HS-5 (cell line): Measurements from ENCODE around the gene TEX10.

Experiments
- DNase-seq: peaks from one replicate; pipeline ENCODE4 v3.0.0-alpha.2; 2012; ENCODE audit warnings: low read depth

The TEX10 gene

GRCh38 chr9:100284247-100284646 lies 68.5 kb downstream of the TEX10 start:
- DNase-seq: no peak

DNA sequence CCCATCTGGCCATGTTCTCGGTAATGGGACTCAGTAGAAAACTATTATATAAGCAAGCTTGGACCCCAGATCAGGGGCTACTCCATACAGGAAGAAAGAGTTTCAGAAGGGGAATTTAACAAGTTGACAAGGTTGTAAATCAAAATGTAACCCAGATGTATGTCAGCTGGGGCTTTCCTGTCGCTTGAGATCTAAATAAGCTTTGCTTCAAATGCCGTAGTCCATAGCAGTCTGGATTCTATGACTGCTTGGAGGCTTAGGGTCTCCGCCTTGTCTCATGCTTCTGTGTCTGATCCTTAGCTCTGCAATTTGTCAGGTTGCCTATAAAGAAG lies 70.4 kb downstream of the TEX10 start:
- no peak for DNase-seq

DNA sequence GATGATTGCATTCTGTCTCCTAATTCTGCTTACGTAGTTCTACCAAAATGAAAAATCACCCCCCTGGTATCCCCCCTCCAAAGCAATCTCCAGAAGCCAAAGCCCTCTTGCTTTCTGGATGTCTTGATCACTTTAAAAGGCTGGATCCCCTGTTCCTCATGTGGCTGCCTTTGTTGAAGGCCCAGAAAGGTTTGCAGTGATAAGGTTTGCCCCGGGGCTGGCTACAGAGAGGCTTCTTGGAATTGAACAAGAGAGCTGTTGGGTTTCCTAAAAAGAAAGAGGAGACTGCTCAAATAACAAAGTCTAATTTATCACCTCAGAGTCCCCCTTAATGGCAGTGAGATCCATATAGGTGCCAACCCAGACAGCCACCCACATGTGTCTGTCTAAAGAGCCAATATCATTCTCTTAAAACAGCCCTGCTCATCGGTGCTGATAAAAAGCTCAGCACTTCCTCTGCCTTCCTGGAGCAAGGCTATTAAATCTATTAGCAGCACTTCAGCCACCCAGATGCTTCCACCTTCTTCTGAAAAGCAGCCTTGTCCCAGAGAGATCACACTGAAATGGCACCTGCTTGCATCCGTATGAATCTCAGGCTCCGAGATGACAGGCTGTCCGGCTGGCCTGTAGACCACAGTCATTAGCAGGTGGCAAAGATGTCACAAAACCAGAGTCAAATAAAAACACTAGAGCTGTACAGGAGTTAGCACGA lies 70.9 kb downstream of the TEX10 start:
- no peak for DNase-seq

- no peak for DNase-seq
These were observed 71.7 kb downstream of the TEX10 start for GRCh38 chr9:100281066-100281465.

DNA sequence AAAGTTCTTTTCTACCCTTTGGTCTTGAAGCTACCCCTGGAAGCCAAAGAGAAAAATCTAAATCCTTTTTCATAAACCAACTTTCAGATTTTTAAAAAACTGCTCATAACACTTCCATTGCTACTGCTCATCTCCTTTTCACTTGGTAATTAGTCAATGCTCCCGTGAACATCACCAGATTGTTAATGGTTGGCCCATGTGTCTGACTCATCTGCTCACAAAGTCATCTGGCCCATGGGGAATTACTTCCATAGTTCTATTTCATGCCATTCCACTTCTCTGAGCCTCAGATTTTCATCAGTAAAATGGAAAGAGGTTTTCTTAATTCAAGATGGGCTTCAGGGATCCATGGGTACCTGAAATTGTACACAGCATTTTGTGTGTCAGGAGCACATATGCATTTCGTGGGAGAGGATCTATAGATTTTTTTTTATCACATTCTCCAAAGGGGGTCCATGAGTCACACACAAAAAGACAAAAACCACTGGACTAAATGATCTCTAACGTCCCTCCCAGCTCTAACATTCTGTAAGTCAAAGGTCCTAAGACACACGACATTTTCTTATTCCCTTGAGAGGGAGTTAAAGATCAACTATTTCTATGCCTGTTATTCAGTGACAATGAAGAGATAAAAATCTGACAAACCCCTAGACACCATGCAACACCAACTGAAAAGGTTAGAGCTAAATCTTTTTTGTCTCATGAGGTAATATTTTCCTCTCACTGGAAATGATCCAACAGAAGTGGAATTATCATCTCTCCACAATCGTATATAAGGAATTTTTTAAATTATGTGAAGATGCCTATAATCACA lies 75.4 kb downstream of the TEX10 start:
- peak; percentile 52 for DNase-seq

GRCh38 chr9:100269656-100270055 lies 83.1 kb downstream of the TEX10 start:
- DNase-seq: no peak

DNA sequence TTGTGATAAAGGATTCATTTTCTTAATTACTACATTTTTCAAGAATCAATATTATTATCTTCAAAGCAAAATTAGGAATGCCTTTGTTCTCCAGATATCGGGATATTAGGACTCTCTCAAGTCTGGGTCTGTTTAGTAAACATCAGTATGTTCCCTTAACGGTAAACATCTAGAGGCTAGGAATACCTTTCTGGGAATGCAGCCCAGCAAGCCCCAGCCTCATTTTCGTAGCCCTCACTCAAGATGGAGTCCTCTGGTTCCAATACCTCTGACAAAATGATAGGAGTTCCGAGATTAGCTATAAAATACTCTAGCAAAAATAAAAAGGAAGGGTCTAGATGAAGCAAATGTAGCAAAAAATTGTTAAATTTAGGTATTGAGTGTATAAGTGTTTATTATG lies 84.5 kb downstream of the TEX10 start:
- DNase-seq: no peak

GRCh38 chr9:100267211-100267610 lies 85.5 kb downstream of the TEX10 start:
- no peak for DNase-seq
